ENCODE results near the gene CLCN6.

GRCh38 chr1:11855430-11855829 lies 49.4 kb downstream of the CLCN6 start:
- TF ChIP-seq POLR2A (IDR thresholded peaks at IDR 0.05) (no peak), CTCF (IDR thresholded peaks at IDR 0.05) (no peak)

All from adrenal gland (tissue), 5 donors.